GM12878 (cell line): ENCODE measurements around the gene IGLL1. TPM values are rescaled to one million over a fixed set of nuclear protein-coding genes. Genes with fewer than 3 reads are reported as not detected.

Experiments
- ATAC-seq: fragments of 200-7000 bp; cut with Tn5 transposase; 3 replicates; pipeline ENCODE4 v1.9.1; 2020; ENCODE audit warnings: mild to moderate bottlenecking, moderate library complexity
- BruUV-seq: library from RNA; stranded (reverse); fragments of 400-500 nt; replicated peaks from 2 replicates; lab custom pipeline; 2021; lab: Mats Ljungman, UMichigan
- CTCF ChIA-PET: fragments of 300-600 bp; sonication (Branson Sonifier 250); formaldehyde crosslinking; extraction: SDS; loops from one replicate; lab custom pipeline; 2021; ENCODE audit warnings: inconsistent platforms; lab: Yijun Ruan, JAX
- POLR2A ChIA-PET: fragments of 350-600 bp; formaldehyde crosslinking; extraction: SDS; loops from one replicate; lab custom pipeline; 2021; ENCODE audit warnings: inconsistent platforms; lab: Charles Lee
- RAD21 ChIA-PET: fragments of 300-600 bp; sonication (Branson Sonifier 250); formaldehyde crosslinking; loops from one replicate; lab custom pipeline; 2023; ENCODE audit warnings: antibody characterized with exemption; ENCODE audit not compliant: unreplicated experiment; lab: Charles Lee
- SMC1A ChIA-PET: fragments of 300-600 bp; sonication (Branson Sonifier 250); formaldehyde crosslinking; loops from one replicate; lab custom pipeline; 2023; ENCODE audit not compliant: unreplicated experiment, uncharacterized antibody; lab: Charles Lee
- DNase-seq: peaks from one replicate; pipeline ENCODE4 v3.0.0-alpha.2; 2011; ENCODE audit warnings: low read depth, low spot score
- FAIRE-seq: peaks from 3 replicates; lab custom pipeline; 2011; peaks lifted over from hg19 to GRCh38; lab: Jason Lieb, UNC
- H2AFZ ChIP-seq: 2 replicates; pipeline ENCODE4 v1.6.0; 2011; ENCODE audit warnings: low read depth, low read length, control low read depth; ENCODE audit not compliant: control insufficient read depth
- H3K27ac ChIP-seq: 2 replicates; pipeline ENCODE4 v1.5.1; 2011; ENCODE audit warnings: control low read depth; ENCODE audit not compliant: control insufficient read depth, insufficient read depth
- H3K27me3 ChIP-seq, 2 experiments: replicated peaks in 1 of 2; 2 replicates each; pipeline versions ENCODE4 v1.6.0 to v1.6.1; 2011; ENCODE audit warnings: low read length in 1 of 2; ENCODE audit not compliant: control insufficient read depth in 2 of 2, insufficient read depth in 2 of 2
- H3K36me3 ChIP-seq, 2 experiments: 2 replicates each; pipeline ENCODE4 v1.5.1; 2011; ENCODE audit warnings: low read length in 1 of 2; ENCODE audit not compliant: control insufficient read depth in 2 of 2, insufficient read depth in 2 of 2
- H3K4me1 ChIP-seq: 2 replicates; pipeline ENCODE4 v1.6.1; 2011; ENCODE audit warnings: mild to moderate bottlenecking, low read length, moderate library complexity, mixed read lengths; ENCODE audit not compliant: control insufficient read depth, insufficient read depth
- H3K4me2 ChIP-seq: 2 replicates; pipeline ENCODE4 v1.6.0; 2011; ENCODE audit warnings: control low read depth; ENCODE audit not compliant: control insufficient read depth, insufficient read depth
- H3K4me3 ChIP-seq: fragments of 200-600 bp; sonication (generic); 2 replicates; pipeline ENCODE4 v1.5.1; 2016
- H3K79me2 ChIP-seq: 2 replicates; pipeline ENCODE4 v1.6.0; 2011; ENCODE audit warnings: low read length; ENCODE audit not compliant: control insufficient read depth, insufficient read depth
- H3K9ac ChIP-seq: 2 replicates; pipeline ENCODE4 v1.8.0; 2011; ENCODE audit warnings: low read length, control low read depth, mixed read lengths; ENCODE audit not compliant: control insufficient read depth, insufficient read depth
- H3K9me3 ChIP-seq: replicated peaks from 3 replicates; pipeline ENCODE4 v1.5.1; 2011; ENCODE audit warnings: mild to moderate bottlenecking, low read length; ENCODE audit not compliant: control insufficient read depth, insufficient read depth
- H4K20me1 ChIP-seq: 2 replicates; pipeline ENCODE4 v1.6.0; 2011; ENCODE audit not compliant: control insufficient read depth, insufficient read depth
- BCL3 ChIP-seq: IDR thresholded peaks from 2 replicates; pipeline ENCODE4 v1.6.1; 2011; ENCODE audit warnings: borderline replicate concordance, low read depth, mild to moderate bottlenecking, moderate library complexity, low read length; ENCODE audit not compliant: insufficient read depth, poor library complexity, severe bottlenecking
- ELK1 ChIP-seq: IDR thresholded peaks from 2 replicates; pipeline ENCODE4 v1.6.1; 2012; ENCODE audit warnings: low read depth, low read length, improper control_type of control experiment
- EP300 ChIP-seq, 2 experiments: fragments of 150-350 bp in 1 of 2; IDR thresholded peaks; 2 replicates each; pipeline ENCODE4 v1.6.1; 2011 to 2012; ENCODE audit warnings: low read depth in 2 of 2, low read length in 2 of 2, borderline replicate concordance in 1 of 2, improper control_type of control experiment in 1 of 2, inconsistent platforms in 1 of 2; ENCODE audit not compliant: control insufficient read depth in 1 of 2
- FOS ChIP-seq: IDR thresholded peaks from 3 replicates; pipeline ENCODE4 v1.6.1; 2011; ENCODE audit warnings: borderline replicate concordance; ENCODE audit not compliant: insufficient read length; ENCODE audit errors: extremely low read depth
- FOXK2 ChIP-seq: fragments of 450-650 bp; IDR thresholded peaks from 2 replicates; pipeline ENCODE4 v1.6.1; 2017; ENCODE audit warnings: mild to moderate bottlenecking, moderate library complexity
- FOXM1 ChIP-seq: IDR thresholded peaks from 2 replicates; pipeline ENCODE4 v1.6.1; 2012; ENCODE audit warnings: low read depth, mild to moderate bottlenecking, inconsistent platforms, low read length, moderate library complexity
- HSF1 ChIP-seq: fragments of 150-350 bp; IDR thresholded peaks from 2 replicates; pipeline ENCODE4 v1.6.1; 2014; ENCODE audit warnings: mild to moderate bottlenecking, low read depth, low read length
- MAX ChIP-seq: IDR thresholded peaks from 2 replicates; pipeline ENCODE4 v1.6.1; 2012; ENCODE audit warnings: low read depth, low read length, improper control_type of control experiment
- NFYB ChIP-seq: IDR thresholded peaks from 2 replicates; pipeline ENCODE4 v1.6.1; 2011; ENCODE audit warnings: low read depth, mild to moderate bottlenecking, low read length, improper control_type of control experiment, moderate library complexity; ENCODE audit not compliant: insufficient read depth
- NR2C1 ChIP-seq: fragments of 450-650 bp; IDR thresholded peaks from 2 replicates; pipeline ENCODE4 v1.6.1; 2017; ENCODE audit warnings: antibody characterized with exemption, mild to moderate bottlenecking, moderate library complexity
- PAX5 ChIP-seq: IDR thresholded peaks from 2 replicates; pipeline ENCODE4 v1.6.1; 2011; ENCODE audit warnings: low read depth, low read length, borderline replicate concordance
- SIX5 ChIP-seq: IDR thresholded peaks from 2 replicates; pipeline ENCODE4 v1.6.1; 2011; ENCODE audit warnings: mild to moderate bottlenecking, low read depth, low read length, moderate library complexity; ENCODE audit not compliant: severe bottlenecking
- SRF ChIP-seq, 2 experiments: IDR thresholded peaks; 2 replicates each; pipeline ENCODE4 v1.6.1; 2011; ENCODE audit warnings: low read depth in 2 of 2, low read length in 2 of 2, mild to moderate bottlenecking in 1 of 2, moderate library complexity in 1 of 2
- SUPT20H ChIP-seq: IDR thresholded peaks from 2 replicates; pipeline ENCODE4 v1.6.1; 2011; ENCODE audit warnings: low read depth, mild to moderate bottlenecking, low read length, moderate library complexity, borderline replicate concordance; ENCODE audit not compliant: control insufficient read depth
- ZNF622 ChIP-seq: fragments of 450-650 bp; IDR thresholded peaks from 2 replicates; pipeline ENCODE4 v1.6.1; 2017; ENCODE audit warnings: mild to moderate bottlenecking, inconsistent platforms
- whole genome bisulfite sequencing: methylation state at CpG from one replicate; pipeline ENCODE4 v1.1.6; 2016; ENCODE audit warnings: low lambda C conversion rate; ENCODE audit not compliant: insufficient replicate concordance, insufficient coverage; ENCODE audit errors: missing lambda C conversion rate; 5-methylcytosine and 5-hydroxymethylcytosine counted together
- in situ Hi-C: fragments of 300-500 bp; cut with MboI; formaldehyde crosslinking; loops from 9 replicates; pipeline ENCODE4 v1.14.3; 2018; ENCODE audit warnings: mixed read lengths
- intact Hi-C: fragments of 100-400 bp; cut with micrococcal nuclease; formaldehyde crosslinking; loops from one replicate; pipeline ENCODE4 v1.14.2; 2022; ENCODE audit not compliant: unreplicated experiment
- polyA plus RNA-seq, 11 experiments: library from polyadenylated mRNA; depleted of rRNA in 4 of 11; unstranded in 6 of 11; stranded (reverse) in 5 of 11; fragments of >200 nt; fragmentation: Nextera tagmentation in 4 of 11; fragmentation: Illumina TruSeq in 1 of 11; extraction: Ambion mirVana in 4 of 11; extraction: Trizol in 1 of 11; gene quantifications; 1 replicate in 1 of 11; 2 replicates in 10 of 11; pipeline versions ENCODE4 v1.2.1 to v1.2.3, GENCODE V29; 2011 to 2016; ENCODE audit warnings: inconsistent platforms in 2 of 11, missing spikeins in 2 of 11, low read depth in 1 of 11
- total RNA-seq, 4 experiments: library from RNA; depleted of rRNA in 3 of 4; stranded (reverse); fragments of >200 nt in 3 of 4; fragmentation: Illumina TruSeq in 1 of 4; extraction: Trizol in 1 of 4; gene quantifications; 2 replicates each; pipeline versions ENCODE4 v1.2.1 to v1.2.3, GENCODE V29; 2013 to 2021

Gene IGLL1
- total and polyA plus RNA-seq, 10 of the 15 experiments (the other 5 are each of a cell fraction or from before 2014, with no cell fraction given) = not detected

GRCh38 chr22:23557467-23557866 is 22.6 kb downstream of the IGLL1 start (continued):
- no peak for TF ChIP-seq ELK1
- TF ChIP-seq ZNF622 = no peak
- no peak for TF ChIP-seq SIX5
- no peak for TF ChIP-seq SUPT20H
- no peak for TF ChIP-seq MAX
- TF ChIP-seq BCL3 = no peak
- TF ChIP-seq, all 136 proteins: peak for 0

- intact Hi-C loops = no loop called here
- no peak for DNase-seq
- no peaks in the 10 kb centered on the region for H4K20me1 ChIP-seq
- FAIRE-seq = no peak
- no peak overlapping the region for H2AFZ ChIP-seq
- no peak overlapping the region for H3K27ac ChIP-seq
- in situ Hi-C loops = no loop called here
- H3K27me3 ChIP-seq = no peaks in the 10 kb centered on the region
- WGBS = 55% methylated on average over 7 of the region's 7 CpGs
- RAD21 ChIA-PET = no interaction called here
- H3K79me2 ChIP-seq = no peaks in the 10 kb centered on the region
- H3K4me2 ChIP-seq = no peak overlapping the region
- ATAC-seq = no peak
- no peak overlapping the region for H3K9ac ChIP-seq
- H3K4me3 ChIP-seq = no peak overlapping the region
- CTCF ChIA-PET = interaction anchor here (1.2 to 1.3 kb wide), 2 partner anchors 18 to 34 kb away, joined by 3 to 6 read pairs; no protein-coding TSS in a partner anchor
- POLR2A ChIA-PET = no interaction called here
- no peaks in the 10 kb centered on the region for H3K36me3 ChIP-seq
- BruUV-seq = no TSS peak
- SMC1A ChIA-PET = no interaction called here
- H3K4me1 ChIP-seq = no peaks in the 10 kb centered on the region
- H3K9me3 ChIP-seq = no peaks in the 10 kb centered on the region
- TF ChIP-seq FOS = no peak
- no peak for TF ChIP-seq FOXM1
- TF ChIP-seq EP300 (IDR thresholded peaks at IDR 0.05; ENCODE audit: borderline replicate concordance in 1 of 2, control insufficient read depth in 1 of 2, low read depth in 2 of 2, low read length in 2 of 2) = no peak
- TF ChIP-seq NR2C1 = no peak
- TF ChIP-seq SIX5 = no peak
- no peak for TF ChIP-seq SRF (IDR thresholded peaks at IDR 0.05; ENCODE audit: low read depth in 2 of 2, low read length in 2 of 2)
- TF ChIP-seq NFYB = no peak
- TF ChIP-seq HSF1 = no peak
- no peak for TF ChIP-seq PAX5
- TF ChIP-seq FOXK2 = no peak
Measured at GRCh38 chr22:23557036-23557435, 23.1 kb downstream of the IGLL1 start.
